GM19438 (cell line): ENCODE results near the gene TMEM134.
"Not testable (repeated sequence)": the region's sequence is repeated elsewhere in the genome, so short reads cannot be mapped to it uniquely, and the experiment has no call there.

Source experiments
- ATAC-seq: cut with Tn5 transposase; IDR thresholded peaks from one replicate; pipeline ENCODE4 v1.9.1; 2021; ENCODE audit warnings: low read depth; ENCODE audit not compliant: unreplicated experiment

Gene TMEM134

DNA sequence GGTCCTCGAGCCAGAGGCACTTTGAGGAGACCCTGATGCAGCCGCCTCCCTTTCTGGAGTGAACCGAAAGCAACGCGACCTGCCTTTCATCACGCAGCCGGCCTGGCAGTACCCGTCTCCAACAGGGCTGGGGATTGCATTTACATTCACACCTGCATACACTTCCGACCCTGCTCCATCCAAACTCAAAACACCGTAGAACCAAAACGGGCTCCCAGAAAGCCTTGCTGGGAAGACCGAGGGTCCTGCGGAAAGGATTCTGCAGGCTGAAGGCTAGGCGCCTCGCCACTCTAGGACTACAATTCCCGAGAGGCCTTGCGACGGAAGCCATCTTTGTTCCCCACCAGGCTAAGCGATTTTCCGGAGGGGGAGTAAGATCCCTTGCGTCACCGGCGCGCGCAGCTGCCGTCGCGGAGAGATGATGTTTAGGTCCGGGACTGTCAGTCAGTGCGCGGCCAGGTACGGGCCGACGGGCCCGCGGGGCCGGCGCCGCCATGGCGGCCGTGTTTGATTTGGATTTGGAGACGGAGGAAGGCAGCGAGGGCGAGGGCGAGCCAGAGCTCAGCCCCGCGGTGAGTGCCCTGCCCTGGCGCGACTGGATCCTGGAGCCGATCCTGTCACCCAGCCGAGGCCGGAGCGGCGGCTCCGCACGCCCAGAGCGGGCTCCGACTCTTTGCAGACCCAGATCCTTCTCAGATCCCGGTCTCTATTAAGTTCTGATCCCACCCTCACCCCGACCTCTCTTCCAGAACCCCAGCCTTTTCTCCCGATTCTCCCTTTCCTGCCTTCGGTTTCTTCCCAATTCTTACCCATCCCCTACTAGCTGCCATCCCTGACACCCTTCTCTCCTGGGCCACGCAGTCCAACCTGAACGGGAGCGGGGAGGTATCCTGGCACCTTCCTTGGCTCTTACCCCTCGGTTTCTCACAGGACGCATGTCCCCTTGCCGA, 40.7 kb downstream of the TMEM134 start, which contains the start of gene RPS6KB2:
Gene RPS6KB2, plus strand, starts transcription at position 443 of the 950 bp plus-strand sequence. Its CDS starts 52 bp downstream, at position 495.
- ATAC-seq, result peak; percentile 77

DNA sequence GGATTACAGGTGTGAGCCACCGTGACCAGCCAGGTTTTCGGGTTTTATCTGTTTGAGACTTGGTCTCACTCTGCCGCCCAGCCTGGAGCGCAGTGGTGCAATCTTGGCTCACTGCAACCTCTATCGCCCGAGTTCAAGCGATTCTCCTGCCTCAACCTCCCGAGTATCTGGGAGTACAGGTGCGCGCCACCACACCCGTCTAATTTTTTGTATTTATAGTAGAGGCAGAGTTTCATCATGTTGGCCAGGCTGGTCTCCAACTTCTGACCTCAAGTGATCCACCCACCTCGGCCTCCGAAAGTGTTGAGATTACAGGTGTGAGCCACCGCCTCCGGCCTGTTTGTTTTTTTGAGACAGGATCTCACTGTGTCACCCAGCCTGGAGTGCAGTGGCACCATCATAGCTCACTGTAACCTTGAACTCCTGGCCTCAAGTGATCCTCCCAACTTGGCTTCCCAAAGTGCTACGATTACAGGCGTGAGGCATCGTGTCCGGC, 41.6 kb downstream of the TMEM134 start:
- ATAC-seq, result not testable (repeated sequence)

DNA sequence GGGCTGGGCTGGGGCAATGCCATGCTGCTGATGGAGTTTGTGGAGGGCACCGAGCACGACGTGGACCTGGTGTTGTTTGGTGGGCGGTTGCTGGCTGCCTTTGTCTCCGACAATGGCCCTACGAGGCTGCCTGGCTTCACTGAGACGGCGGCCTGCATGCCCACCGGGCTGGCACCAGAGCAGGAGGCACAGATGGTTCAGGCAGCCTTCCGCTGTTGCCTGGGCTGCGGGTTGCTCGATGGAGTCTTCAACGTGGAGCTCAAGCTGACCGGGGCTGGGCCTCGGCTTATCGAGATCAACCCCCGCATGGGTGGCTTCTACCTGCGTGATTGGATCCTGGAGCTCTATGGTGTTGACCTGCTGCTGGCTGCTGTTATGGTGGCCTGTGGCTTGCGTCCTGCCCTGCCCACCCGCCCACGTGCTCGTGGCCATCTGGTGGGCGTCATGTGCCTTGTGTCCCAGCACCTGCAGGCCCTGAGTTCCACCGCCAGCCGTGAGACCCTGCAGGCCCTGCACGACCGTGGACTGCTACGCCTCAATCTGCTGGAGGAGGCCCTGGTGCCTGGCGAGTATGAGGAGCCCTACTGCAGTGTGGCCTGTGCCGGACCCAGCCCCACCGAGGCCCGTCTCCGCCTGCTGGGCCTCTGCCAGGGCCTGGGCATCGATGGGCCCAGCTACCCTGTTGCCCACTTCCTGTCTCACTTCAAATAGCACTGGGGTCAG, 45.0 kb downstream of the TMEM134 start:
- no peak for ATAC-seq

DNA sequence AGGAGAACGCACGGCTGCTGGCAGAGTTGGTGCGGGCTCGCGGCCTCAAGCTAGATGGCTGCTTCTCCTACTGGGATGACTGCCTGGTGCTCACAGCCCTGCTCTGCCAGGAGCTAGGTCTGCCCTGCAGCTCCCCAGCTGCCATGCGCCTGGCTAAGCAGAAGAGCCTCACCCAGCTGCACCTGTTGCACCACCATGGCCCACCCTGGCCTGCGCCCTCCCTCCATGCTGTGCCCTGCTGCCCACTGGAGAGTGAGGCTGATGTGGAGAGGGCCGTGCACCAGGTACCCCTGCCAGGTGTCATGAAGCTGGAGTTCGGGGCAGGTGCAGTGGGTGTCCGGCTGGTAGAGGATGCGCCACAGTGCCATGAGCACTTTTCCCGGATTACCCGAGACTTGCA, 45.6 kb downstream of the TMEM134 start:
- ATAC-seq, result no peak

DNA sequence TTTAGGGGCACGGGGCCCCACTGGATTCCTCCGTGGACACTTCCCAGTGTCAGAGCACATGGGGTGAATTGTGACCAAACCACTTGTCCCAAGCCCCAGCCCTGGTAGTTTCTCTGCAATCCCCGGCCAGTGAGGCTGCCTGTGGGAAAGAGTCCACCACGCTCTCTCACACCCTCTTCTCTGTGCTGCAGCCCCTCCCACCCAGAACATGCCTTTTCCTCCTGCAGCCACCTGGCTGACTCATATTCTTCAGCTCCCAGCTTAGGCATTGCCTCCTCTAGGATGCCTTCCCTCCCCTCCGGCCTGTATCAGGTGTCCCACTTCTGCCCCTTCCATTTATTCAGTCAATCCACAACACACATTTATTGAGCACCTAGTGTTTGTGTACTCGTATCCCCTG, 46.2 kb downstream of the TMEM134 start:
- no peak for ATAC-seq

DNA sequence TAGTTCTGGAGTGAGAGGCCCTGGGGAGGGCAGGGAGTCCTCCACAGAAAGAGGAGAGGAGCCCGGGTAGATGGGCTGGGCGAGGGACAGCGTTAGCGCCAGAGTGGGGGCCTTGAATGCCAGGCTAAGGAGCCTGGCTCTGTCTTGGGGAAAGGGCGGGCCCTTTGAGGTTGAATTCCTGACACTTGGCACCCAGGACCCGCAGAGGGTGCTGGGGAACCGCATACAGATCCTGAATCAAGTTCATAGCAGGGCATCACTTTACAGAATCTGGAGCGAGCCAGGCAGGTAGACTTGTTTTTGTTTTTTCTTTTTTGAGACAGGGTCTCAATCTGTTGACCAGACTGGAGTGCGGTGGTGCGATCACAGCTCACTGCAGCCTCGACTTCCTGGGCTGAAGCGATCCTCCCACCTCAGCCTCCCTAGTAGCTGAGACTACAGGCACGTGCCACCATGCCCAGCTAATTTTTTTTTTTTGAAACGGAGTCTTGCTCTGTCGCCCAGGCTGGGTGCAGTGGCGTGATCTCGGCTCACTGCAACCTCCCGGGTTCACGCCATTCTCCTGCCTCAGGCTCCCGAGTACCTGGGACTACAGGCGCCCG, 47.5 kb downstream of the TMEM134 start:
- no peak for ATAC-seq

DNA sequence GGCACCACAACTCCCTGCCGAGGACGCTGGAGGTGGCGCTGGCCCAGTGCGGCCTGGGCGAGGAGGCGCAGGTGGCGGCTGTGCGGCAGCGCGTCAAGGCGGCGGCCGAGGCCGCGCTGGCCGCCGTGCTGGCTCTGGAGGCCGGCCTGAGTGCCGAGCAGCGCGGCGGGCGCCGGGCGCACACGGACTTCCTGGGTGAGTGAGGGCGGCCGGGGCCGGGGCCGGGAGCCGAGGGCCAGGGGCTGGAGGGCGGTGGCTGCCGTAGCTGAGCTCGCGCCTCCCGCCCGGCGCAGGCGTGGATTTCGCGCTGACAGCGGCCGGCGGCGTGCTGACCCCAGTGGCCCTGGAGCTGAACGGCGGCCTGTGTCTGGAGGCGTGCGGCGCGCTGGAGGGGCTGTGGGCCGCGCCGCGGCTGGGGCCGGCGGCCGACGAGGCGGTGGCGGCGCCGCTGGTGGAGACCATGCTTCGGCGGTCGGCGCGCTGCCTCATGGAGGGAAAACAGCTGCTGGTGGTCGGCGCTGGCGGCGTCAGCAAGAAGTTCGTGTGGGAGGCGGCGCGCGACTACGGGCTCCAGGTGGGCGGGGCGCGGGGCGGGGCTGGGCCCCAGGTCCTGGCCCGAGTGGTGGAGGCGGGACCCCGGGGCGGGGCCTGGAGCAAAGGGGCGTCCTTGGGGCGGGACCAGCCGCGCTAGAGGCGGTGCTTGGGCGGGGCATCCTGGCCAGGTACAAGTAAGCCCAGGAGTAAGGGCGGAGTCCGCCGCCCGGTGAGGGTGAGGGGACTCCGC, 48.2 kb downstream of the TMEM134 start:
- peak; percentile 78 for ATAC-seq

DNA sequence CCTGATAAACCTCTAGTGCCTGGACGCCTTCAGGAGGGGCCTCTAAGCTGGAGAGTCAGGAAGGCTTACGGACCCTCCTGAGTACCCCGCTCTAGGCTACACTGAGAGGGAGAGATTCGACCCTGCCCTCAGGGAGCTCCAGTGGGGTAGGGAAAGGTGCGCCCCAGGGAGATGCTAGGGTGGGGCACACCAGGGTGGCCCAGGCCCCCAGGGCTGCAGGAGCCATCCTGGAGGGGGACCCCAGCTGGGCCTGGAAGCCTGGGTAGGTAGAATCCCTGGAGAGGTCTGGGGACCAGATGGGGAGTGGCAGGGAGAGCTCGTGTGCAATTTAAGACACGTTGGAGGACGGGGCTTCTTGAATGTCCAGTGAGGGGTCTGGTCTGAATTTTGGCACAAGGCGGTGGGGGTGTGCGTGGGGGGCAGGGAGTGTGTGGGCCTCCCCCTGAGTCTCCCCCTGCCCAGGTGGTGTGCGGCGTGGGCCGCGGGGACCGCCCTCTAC, 48.9 kb downstream of the TMEM134 start:
- ATAC-seq, result no peak

DNA sequence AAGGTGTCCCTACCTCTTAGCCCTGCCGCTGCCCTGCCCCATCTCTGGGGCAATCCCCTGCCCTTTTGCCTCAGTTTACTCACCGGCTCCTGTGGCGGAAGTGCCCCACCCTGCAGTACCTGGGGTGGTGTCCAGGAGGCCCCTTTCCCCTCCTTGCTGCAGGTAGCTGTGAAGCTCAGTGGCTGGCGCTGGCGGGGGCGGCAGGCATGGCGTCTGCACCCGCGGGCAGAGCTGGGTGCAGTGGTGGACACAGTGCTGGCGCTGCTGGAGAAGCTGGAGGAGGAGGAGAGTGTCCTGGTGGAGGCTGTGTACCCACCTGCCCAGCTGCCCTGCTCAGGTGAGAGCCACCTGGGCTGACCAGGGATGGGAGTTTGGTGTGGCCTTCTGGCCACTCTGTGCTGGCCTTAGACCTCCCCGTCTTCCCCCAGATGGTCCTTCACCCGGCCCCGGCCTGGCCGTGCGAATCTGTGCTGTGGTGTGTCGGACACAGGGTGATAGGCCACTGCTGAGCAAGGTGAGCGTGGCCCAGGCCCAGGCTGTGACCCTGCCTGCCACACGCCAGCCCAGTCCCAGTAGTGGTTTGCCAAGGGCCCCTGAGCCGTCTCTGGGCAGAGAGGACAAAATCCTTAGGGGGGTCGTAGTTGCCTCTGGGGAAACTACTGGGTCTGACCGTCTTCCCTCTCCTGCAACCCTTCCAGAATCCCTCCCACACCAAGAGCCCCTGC, 49.6 kb downstream of the TMEM134 start:
- no peak for ATAC-seq

DNA sequence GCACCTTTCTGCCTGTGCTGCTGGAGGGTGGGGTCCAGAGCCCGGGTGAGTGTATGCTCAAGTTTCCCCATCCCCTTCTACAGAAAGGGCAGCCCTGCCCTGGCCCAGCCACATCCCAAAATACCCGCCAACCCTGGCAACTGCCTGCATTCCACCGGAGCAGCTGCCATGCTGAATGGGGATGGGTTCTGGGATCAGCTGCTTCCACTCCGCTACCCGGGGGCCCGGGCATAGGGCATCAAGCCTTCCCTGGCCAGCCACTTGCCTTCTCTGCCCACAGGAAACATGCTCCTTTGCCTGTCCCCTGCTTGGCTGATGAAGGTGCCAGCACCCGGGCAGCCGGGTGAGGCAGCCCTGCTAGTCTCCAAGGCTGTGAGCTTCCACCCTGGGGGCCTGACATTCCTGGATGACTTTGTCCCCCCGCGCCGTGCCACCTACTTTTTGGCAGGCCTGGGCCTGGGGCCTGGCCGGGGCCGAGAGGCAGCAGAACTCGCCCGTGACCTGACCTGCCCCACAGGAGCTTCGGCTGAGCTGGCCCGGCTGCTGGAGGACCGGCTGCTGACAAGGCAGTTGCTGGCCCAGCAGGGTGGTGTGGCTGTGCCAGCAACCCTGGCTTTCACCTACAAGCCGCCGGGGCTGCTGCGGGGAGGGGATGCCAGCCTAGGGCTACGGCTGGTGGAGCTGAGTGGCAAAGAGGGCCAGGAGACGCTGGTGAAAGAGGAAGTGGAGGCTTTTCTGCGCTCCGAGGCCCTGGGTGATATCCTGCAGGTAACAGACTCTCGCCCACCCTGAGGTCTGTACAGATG, 50.4 kb downstream of the TMEM134 start:
- no peak for ATAC-seq

DNA sequence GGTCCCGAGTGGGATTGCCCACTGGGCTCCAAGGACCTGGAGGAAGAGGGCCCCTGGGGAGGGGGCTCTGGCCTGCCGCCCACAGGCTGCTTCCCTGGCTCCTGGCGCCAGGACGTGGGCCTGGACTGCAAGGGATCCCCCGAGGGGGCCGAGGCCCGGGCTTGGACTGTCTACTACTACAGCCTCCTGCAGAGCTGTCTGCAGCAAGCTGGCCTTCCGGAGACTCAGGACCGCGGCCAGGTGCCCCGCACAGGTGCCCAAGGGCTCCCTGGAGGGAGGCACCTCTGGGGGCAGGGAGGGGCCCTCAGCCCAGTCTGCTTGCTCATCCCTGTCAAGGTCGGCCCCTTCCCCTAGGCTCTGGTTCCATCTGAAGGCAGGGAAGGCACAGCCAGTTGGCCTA, 51.6 kb downstream of the TMEM134 start:
- no peak for ATAC-seq

DNA sequence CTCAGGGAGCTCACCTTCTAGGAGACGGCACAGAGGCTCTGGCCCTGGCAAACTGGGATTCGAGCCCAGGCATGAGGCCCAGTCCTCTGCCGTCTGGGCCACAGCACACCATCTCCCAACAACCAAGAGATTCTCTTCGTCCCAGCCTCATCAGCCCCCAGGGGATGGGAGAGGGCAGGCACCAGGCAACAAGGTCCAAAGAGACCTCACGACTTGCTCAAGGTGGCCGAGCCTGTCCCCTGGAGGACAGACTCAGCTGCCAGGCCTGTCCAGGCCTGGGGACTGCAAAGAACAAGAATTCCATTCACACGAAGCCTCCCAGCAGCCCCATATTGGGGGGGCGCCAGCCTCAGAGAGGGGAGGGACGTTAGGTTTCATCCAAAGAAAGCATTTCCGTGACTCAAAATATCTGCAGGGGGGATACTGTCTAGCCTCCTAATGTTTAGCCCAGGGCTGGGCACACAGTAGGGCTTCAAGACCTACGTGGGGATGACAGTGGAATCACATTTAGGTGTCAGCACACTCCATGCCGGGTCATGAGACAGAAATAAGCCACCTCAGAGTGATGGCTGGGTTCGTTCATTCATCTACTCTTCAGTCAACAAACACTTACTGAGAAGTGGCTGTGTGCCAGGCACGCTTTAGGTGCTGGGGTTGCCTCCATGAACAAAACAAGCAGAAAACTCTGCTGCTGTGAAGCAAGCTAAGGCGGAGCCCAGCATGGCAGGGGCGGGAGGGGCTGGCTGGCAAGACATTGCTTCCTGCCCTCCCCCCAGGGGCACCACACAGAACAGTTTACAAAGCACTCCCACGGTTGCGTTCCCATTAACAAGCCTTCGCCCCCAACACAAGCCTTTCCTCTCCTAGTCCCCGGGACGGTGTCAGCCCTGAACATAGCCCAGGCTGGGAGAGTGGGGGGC, 52.4 kb downstream of the TMEM134 start:
- ATAC-seq, result no peak

DNA sequence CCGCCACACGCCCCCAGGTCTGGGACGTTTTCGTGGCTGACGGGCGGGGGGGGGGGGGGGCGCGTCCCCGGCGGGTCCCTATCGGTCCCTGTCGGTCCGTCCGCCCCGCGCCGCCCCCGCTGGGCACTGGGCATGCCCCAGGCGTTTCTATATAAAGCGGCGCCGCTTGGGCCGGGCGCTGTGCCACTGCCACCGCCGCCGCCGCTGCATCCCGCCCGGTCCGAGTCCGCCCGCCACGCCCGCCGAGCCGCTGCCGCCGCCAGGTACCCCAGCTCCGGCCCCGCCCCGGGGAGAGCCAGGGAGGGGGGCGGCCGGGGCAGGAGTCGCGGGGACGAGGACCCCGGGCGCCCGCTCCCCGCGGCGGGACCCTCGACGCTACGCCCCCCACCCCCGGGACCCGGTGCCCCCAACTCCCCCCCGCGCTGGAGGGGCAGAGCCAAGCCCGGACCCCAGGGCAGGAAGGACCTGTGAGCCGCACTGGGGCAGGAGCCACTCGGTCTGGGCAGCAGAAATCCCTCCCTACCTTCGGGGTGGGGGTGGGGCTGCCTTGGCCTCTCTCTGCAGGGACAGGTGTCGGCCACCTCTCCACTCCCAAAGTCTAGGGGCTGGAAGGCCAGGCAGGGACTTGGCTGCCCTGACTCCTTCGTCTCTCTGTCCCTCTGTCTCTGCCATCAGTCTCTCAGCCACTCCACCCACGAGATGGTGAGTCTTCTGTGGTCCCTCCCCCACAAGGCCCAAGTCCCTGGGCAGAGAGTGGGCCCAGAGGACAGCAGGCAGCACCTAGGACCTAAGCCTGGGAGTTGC, 53.3 kb downstream of the TMEM134 start, which contains the start of gene CARNS1:
Gene CARNS1, plus strand, starts transcription at position 178 of the 804 bp plus-strand sequence. Its CDS starts 522 bp downstream, at position 700.
- ATAC-seq, result no peak

DNA sequence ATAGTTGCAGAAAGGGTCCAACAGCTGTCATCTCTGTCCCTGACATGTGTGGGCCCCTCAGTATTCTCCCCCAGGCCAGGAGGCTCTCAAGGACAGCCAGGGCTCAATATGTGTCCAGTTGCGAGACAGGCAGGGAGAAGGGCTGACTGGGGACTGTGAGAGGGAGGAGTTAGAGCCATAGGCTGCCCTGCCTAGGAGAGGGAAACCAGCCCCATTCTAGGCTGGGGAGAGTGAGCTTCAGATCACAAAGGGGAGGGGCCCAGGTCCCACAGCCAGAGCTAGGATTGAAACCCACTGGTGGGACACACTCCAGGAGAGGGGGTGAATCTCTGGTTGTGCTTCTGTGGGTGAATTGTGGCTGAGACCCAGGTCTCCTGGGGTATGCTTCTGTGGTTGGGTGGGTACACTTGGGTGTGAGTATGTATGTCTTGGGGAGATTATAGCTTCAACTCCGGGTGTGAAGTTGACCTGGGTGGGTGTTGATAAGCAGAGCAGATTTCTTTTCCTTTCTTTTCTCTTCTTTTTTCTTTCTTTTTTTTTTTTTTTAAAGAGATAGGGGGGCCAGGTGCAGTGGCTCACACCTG, 55.7 kb downstream of the TMEM134 start:
- ATAC-seq, result no peak

DNA sequence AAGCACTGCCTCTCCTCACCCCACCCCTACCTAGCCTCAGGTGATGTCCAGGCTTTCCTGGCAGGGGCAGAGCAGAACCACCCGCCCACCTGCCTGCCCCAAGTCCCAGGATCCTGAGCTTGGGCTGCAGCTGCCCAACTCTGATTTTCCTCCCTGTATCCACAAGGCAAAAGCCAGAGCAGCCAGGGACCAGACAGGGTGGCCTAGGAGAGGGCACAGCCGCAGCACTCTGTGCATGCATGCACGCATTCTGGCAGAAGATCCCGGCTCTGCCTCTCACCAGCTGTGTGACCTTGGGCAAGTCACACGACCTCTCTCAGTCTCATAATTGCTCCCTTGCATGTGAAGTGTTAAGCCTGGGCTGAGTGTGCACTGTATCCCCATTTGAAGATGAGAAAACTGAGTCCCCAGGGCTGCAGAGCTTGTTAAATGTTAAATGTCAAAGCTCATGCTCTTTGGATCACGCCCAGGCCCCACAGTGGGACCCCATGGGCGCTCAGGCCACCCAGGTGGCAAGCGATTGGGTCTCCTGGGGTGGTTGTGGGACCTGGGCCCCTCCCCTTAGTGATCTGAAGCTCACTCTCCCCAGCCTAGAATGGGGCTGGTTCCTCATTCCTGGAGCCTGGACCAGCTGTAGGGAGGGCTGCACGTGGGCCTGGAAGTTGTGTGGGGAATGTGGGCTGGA, 56.4 kb downstream of the TMEM134 start:
- no peak for ATAC-seq

DNA sequence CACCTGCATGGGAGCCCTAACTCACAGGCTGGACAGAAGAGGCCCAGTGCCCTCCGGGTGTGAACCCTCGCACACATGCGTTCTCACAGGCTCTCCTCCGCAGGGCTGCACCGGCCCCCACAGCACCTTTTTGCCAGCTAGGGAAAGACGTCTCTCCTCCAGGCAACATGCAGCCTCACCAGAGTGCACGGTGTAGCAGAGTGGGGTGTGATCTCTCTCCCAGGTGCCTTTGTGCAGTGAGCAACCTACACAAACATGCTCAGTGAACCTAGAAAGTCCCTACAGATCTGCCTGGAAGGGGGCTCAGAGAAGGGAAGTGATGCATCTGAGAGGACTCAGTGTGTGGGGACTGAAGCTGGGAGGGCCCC, 57.3 kb downstream of the TMEM134 start:
- no peak for ATAC-seq
